K562 (cell line): Measurements from ENCODE around the gene STRIP1. TPM values are rescaled to one million over a fixed set of nuclear protein-coding genes. Genes with fewer than 3 reads are reported as not detected.

Experiments
- ATAC-seq: fragments of 200-7000 bp; cut with Tn5 transposase; 3 replicates; pipeline ENCODE4 v1.9.1; 2020; ENCODE audit warnings: moderate library complexity
- BruUV-seq: library from RNA; stranded (reverse); fragments of 400-500 nt; replicated peaks from 2 replicates; lab custom pipeline; 2021; lab: Mats Ljungman, UMichigan
- CTCF ChIA-PET: fragments of 300-600 bp; formaldehyde crosslinking; extraction: SDS; loops from one replicate; lab custom pipeline; 2021; ENCODE audit warnings: low intra/inter-chr PET ratio; lab: Yijun Ruan, JAX
- POLR2A ChIA-PET: fragments of 300-600, 350-650 bp; sonication (Branson Sonifier 250); formaldehyde crosslinking; extraction: SDS; loops from one replicate; lab custom pipeline; 2021; ENCODE audit warnings: antibody characterized with exemption, inconsistent platforms; lab: Yijun Ruan, JAX
- DNase-seq, 4 experiments: peaks; one replicate each; pipeline versions ENCODE4 v3.0.0 to v3.0.0-alpha.2; 2011 to 2018; ENCODE audit warnings: low spot score in 3 of 4, mixed read lengths in 3 of 4; ENCODE audit errors: extremely low read depth in 1 of 4
- FAIRE-seq: peaks from 2 replicates; lab custom pipeline; 2011; peaks lifted over from hg19 to GRCh38; lab: Jason Lieb, UNC
- H2AFZ ChIP-seq: 2 replicates; pipeline ENCODE4 v1.6.0; 2011; ENCODE audit warnings: low read depth, low read length, control low read depth, inconsistent platforms
- H3K27ac ChIP-seq: fragments of 200-600 bp; 3 replicates; pipeline ENCODE4 v1.8.0; 2011; ENCODE audit warnings: low read depth, mild to moderate bottlenecking, control low read depth, inconsistent platforms, low read length, moderate library complexity, mixed read lengths; ENCODE audit errors: extremely low read depth
- H3K27me3 ChIP-seq, 2 experiments: fragments of 300-600 bp in 1 of 2; 2 replicates in 1 of 2; 3 replicates in 1 of 2; pipeline versions ENCODE4 v1.6.0 to v1.8.0; 2011; ENCODE audit warnings: inconsistent platforms in 2 of 2, low read length in 2 of 2, mild to moderate bottlenecking in 1 of 2, mixed read lengths in 1 of 2, moderate library complexity in 1 of 2; ENCODE audit not compliant: control insufficient read depth in 2 of 2, insufficient read depth in 2 of 2
- H3K36me3 ChIP-seq: fragments of 300-600 bp; 3 replicates; pipeline ENCODE4 v1.8.0; 2011; ENCODE audit warnings: mild to moderate bottlenecking, low read length, inconsistent platforms; ENCODE audit not compliant: control insufficient read depth, insufficient read depth
- H3K4me1 ChIP-seq, 2 experiments: fragments of 200-600 bp in 1 of 2; replicated peaks in 1 of 2; 2 replicates in 1 of 2; 3 replicates in 1 of 2; pipeline versions ENCODE4 v1.5.1 to v1.8.0; 2011; ENCODE audit warnings: inconsistent platforms in 2 of 2, low read length in 2 of 2, mild to moderate bottlenecking in 1 of 2, mixed read lengths in 1 of 2, moderate library complexity in 1 of 2; ENCODE audit not compliant: control insufficient read depth in 2 of 2, insufficient read depth in 2 of 2
- H3K4me2 ChIP-seq: 2 replicates; pipeline ENCODE4 v1.6.1; 2011; ENCODE audit warnings: low read length, control low read depth, inconsistent platforms, mixed read lengths; ENCODE audit not compliant: insufficient read depth
- H3K4me3 ChIP-seq: fragments of 200-600 bp; sonication (generic), shearing (Covaris generic); 2 replicates; pipeline ENCODE4 v1.5.1; 2016; ENCODE audit warnings: control low read depth, inconsistent platforms
- H3K79me2 ChIP-seq: fragments of 200-600 bp; 3 replicates; pipeline ENCODE4 v1.8.0; 2011; ENCODE audit warnings: low read length, inconsistent platforms; ENCODE audit not compliant: control insufficient read depth, insufficient read depth
- H3K9ac ChIP-seq, 2 experiments: 2 replicates each; pipeline versions ENCODE4 v1.6.0 to v1.6.1; 2011; ENCODE audit warnings: low read depth in 2 of 2, low read length in 2 of 2, control low read depth in 1 of 2, inconsistent platforms in 1 of 2, mild to moderate bottlenecking in 1 of 2, mixed read lengths in 1 of 2; ENCODE audit not compliant: insufficient read depth in 1 of 2
- H3K9me1 ChIP-seq: one replicate; pipeline ENCODE4 v1.6.0; 2011; ENCODE audit warnings: inconsistent platforms, mild to moderate bottlenecking, low read length, moderate library complexity; ENCODE audit not compliant: control insufficient read depth, insufficient read depth
- H3K9me3 ChIP-seq: replicated peaks from 2 replicates; pipeline ENCODE4 v1.5.1; 2011; ENCODE audit warnings: low read depth, low read length, inconsistent platforms; ENCODE audit not compliant: control insufficient read depth, insufficient read depth
- H4K20me1 ChIP-seq: replicated peaks from 2 replicates; pipeline ENCODE4 v1.6.1; 2011; ENCODE audit warnings: low read length, inconsistent platforms, mixed read lengths; ENCODE audit not compliant: control insufficient read depth, insufficient read depth
- CREB3 ChIP-seq: fragments of 450-650 bp; conservative IDR thresholded peaks from 2 replicates; pipeline ENCODE4 v1.6.1; 2016; ENCODE audit warnings: missing genetic modification characterization, low read depth, mild to moderate bottlenecking, missing compliant biosample characterization, moderate library complexity
- ELF4 ChIP-seq: fragments of 450-650 bp; formaldehyde crosslinking; IDR thresholded peaks from 2 replicates; pipeline ENCODE4 v1.4.0; 2022; ENCODE audit warnings: missing genetic modification characterization
- PTBP1 ChIP-seq: fragments of 200-400 bp; formaldehyde crosslinking; IDR thresholded peaks from 2 replicates; pipeline ENCODE4 v1.6.1; 2017; ENCODE audit warnings: low read depth, low read length
- ZNF395 ChIP-seq: fragments of 200-800 bp; sonication (Bioruptor generic); IDR thresholded peaks from 2 replicates; pipeline ENCODE4 v1.6.1; 2017; ENCODE audit warnings: missing genetic modification characterization, missing compliant biosample characterization
- ZNF639 ChIP-seq, 2 experiments: fragments of 200-800 bp in 1 of 2; sonication (Bioruptor generic) in 1 of 2; sonication (generic) in 1 of 2; formaldehyde crosslinking in 1 of 2; IDR thresholded peaks in 1 of 2; conservative IDR thresholded peaks in 1 of 2; 2 replicates each; pipeline versions ENCODE4 v1.5.0 to v1.6.1; 2016 to 2020; ENCODE audit warnings: missing compliant biosample characterization in 1 of 2, missing genetic modification characterization in 1 of 2, missing genetic modification reagents in 1 of 2
- WGBS: fragments of 100-300 bp; shearing (Covaris generic); methylation state at CpG from one replicate; pipeline ENCODE4 v1.1.6; 2016; ENCODE audit warnings: low coverage, mixed read lengths; ENCODE audit not compliant: insufficient coverage; ENCODE audit errors: missing lambda C conversion rate; 5-methylcytosine and 5-hydroxymethylcytosine counted together
- in situ Hi-C: fragments of 300-500 bp; cut with MboI; formaldehyde crosslinking; loops from 4 replicates; pipeline ENCODE4 v1.15.0; 2018; ENCODE audit warnings: inconsistent platforms, mixed read lengths
- intact Hi-C: fragments of 100-400 bp; cut with micrococcal nuclease; formaldehyde crosslinking; loops from 2 replicates; pipeline ENCODE4 v1.14.2; 2022
- polyA plus RNA-seq, 8 experiments: library from polyadenylated mRNA; depleted of rRNA in 4 of 8; stranded (reverse) in 5 of 8; unstranded in 3 of 8; fragments of >200 nt; fragmentation: Nextera tagmentation in 2 of 8; fragmentation: Illumina TruSeq in 1 of 8; extraction: Ambion mirVana in 2 of 8; extraction: Trizol in 1 of 8; gene quantifications; 2 replicates each; pipeline versions ENCODE4 v1.2.1 to v1.2.3, GENCODE V29; 2011 to 2014; ENCODE audit warnings: inconsistent platforms in 1 of 8, missing spikeins in 1 of 8
- total RNA-seq, 7 experiments: library from RNA; depleted of rRNA in 6 of 7; stranded (reverse); fragments of >200 nt in 6 of 7; fragmentation: Illumina TruSeq in 2 of 7; extraction: Trizol in 2 of 7; gene quantifications; 2 replicates each; pipeline versions ENCODE4 v1.2.1 to v1.2.3, GENCODE V29; 2011 to 2021; ENCODE audit warnings: low replicate concordance in 1 of 7

The STRIP1 gene
- total and polyA plus RNA-seq, 9 of the 15 experiments (the other 6 are each of a cell fraction or from before 2014, with no cell fraction given), result 9.9 to 42.3 (median 32.0) TPM

- POLR2A ChIA-PET, result interaction anchor here (2.5 to 14.6 kb wide), 2 partner anchors 16 to 49 kb away, joined by 13 to 200 read pairs; partner anchors contain the start of gene AHCYL1
These were observed 1.0 kb upstream of the STRIP1 start for GRCh38 chr1:110033421-110033820.

More at GRCh38 chr1:110033421-110033820, 1.0 kb upstream of the STRIP1 start:
- TF ChIP-seq ELF4 (CRISPR knock-in tag) (0 out of 2 replicates have a peak, but pooled peaks have one; percentile 12), PTBP1 (no peak), ZNF639 (CRISPR knock-in tag; conservative IDR thresholded peaks at IDR 0.05 in 1 of 2, IDR thresholded peaks at IDR 0.05 in 1 of 2) (peak in 1 of 2 experiments; percentile 72; a peak in 2 of 4 replicates), ZNF395 (CRISPR knock-in tag) (0 out of 2 replicates have a peak, but pooled peaks have one; percentile 10), CREB3 (tag) (0 out of 2 replicates have a peak, but pooled peaks have one; percentile 15)
- Histone ChIP-seq H4K20me1 (peaks cover 5% of the 10 kb centered on the region; the same call in 1 of the 2 replicates), H3K9me3 (no peaks in the 10 kb centered on the region), H3K27ac (peak overlapping the region; percentile 88), H3K27me3 (no peaks in the 10 kb centered on the region), H2AFZ (peak overlapping the region; percentile 92), H3K36me3 (peaks cover 19% of the 10 kb centered on the region), H3K4me3 (peak overlapping the region; percentile 95; the same call in 1 of the 2 replicates), H3K4me1 (peaks cover 16 to 40% of the 10 kb centered on the region in 2 experiments), H3K79me2 (peaks cover 30% of the 10 kb centered on the region), H3K9ac (peak overlapping the region in 1 of 2 experiments; percentile 92; a peak in 3 of 4 replicates), H3K4me2 (peak overlapping the region; percentile 100), H3K9me1 (no peaks in the 10 kb centered on the region)
- no peak for ATAC-seq
- no TSS peak for BruUV-seq
- intact Hi-C loops, result loop anchor here (5.0 kb wide), 1 partner anchor 304 kb away; the partner anchor contains the start of gene RBM15
- CTCF ChIA-PET, result no interaction called here
- peak in 1 of 4 experiments; percentile 43 for DNase-seq
- in situ Hi-C loops, result no loop called here
- WGBS, result 12% methylated on average over 5 of the region's 5 CpGs
- peak; percentile 40 for FAIRE-seq
